Esophagus squamous epithelium (tissue), 5 donors: Measurements from ENCODE around the gene TULP1. TPM values are rescaled to one million over a fixed set of nuclear protein-coding genes. Genes with fewer than 3 reads are reported as not detected.

Experiments
- DNase-seq: peaks from one replicate; lab custom pipeline; 2025; lab: John Stamatoyannopoulos, UW
- H3K27ac ChIP-seq, 4 donors: fragments of 200-600 bp; sonication (generic); one replicate each; pipeline ENCODE4 v1.5.1; 2016 to 2019; ENCODE audit warnings: mild to moderate bottlenecking in 1 of 4
- H3K27me3 ChIP-seq, 4 donors: fragments of 200-600 bp; sonication (generic); 1 replicate in 3 of 4; 2 replicates in 1 of 4; pipeline versions ENCODE4 v1.5.1 to v1.6.0; 2017 to 2021; ENCODE audit warnings: antibody characterized with exemption in 1 of 4
- H3K36me3 ChIP-seq, 3 donors: fragments of 200-600 bp; sonication (generic); one replicate each; pipeline ENCODE4 v1.5.1; 2016 to 2019
- H3K4me1 ChIP-seq, 3 donors: fragments of 200-600 bp; sonication (generic); one replicate each; pipeline ENCODE4 v1.5.1; 2017 to 2019
- H3K4me3 ChIP-seq, 4 donors: fragments of 200-600 bp; sonication (generic); 1 replicate in 3 of 4; 2 replicates in 1 of 4; pipeline ENCODE4 v1.5.1; 2016 to 2019; ENCODE audit warnings: mild to moderate bottlenecking in 2 of 4, moderate library complexity in 1 of 4
- H3K9me3 ChIP-seq, 3 donors: fragments of 200-600 bp; sonication (generic); one replicate each; pipeline ENCODE4 v1.5.1; 2016 to 2019
- POLR2A ChIP-seq, 4 donors: fragments of 450-650 bp; IDR thresholded peaks; one replicate each; pipeline ENCODE4 v1.6.1; 2017; ENCODE audit warnings: antibody characterized with exemption in 4 of 4, mild to moderate bottlenecking in 4 of 4, moderate library complexity in 3 of 4
- WGBS, 2 donors: methylation state at CpG; one replicate each; pipeline ENCODE4 v1.1.5; 2018; 5-methylcytosine and 5-hydroxymethylcytosine counted together
- intact Hi-C: fragments of 100-400 bp; cut with DNase I; formaldehyde crosslinking; loops from one replicate; pipeline ENCODE4 v1.15.0; 2022
- total RNA-seq, 4 donors: library from RNA; depleted of rRNA; stranded (reverse); fragments of >200 nt; gene quantifications; one replicate each; pipeline ENCODE4 v1.1.0, GENCODE V29; 2016
- TF ChIP-seq, protein P1 (sequence below), 6 experiments: fragments of 450-650 bp in 4 of 6; fragments of 200-600 bp in 2 of 6; sonication (generic) in 2 of 6; IDR thresholded peaks; one replicate each; pipeline ENCODE4 v1.5.1; 2016 to 2019; ENCODE audit warnings: antibody characterized with exemption in 6 of 6, mild to moderate bottlenecking in 4 of 6, moderate library complexity in 4 of 6
- donor health status: DM: yes; HTN: yes; CAD: no.

Gene TULP1
- total RNA-seq, 4 donors from 2014 or later = not detected

DNA sequence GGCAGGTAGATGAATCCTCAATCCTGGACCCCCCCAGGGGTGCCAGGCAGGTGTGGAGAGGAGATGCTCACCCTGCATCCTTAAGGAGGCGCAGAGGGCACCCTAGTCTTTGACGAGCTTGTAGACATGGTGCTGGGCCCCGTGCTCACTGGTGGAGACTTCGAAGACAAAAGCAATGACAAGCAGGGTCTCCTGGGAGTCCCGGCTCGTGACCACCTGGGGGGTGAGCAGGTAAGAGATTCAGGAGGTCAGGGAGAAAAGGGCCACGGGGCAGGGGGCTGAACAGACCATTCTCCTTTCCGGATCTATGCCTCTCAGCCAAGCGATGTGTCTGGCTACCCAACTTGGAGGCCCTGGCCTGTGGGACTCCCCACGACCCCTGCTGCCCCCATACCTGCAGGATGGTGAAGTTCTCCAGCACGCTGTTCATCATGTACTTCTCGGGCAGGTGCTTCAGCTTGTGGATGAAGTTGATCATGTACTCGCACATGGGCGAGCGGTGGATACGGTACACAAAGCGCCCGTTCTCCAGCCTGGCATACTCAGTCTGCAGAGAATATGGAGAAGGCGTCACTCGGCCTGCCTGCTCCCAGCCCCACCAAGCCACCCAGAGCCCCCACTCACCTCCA is 37.6 kb downstream of the TULP1 start:
- Histone ChIP-seq H3K4me3 (no peak overlapping the region), H3K36me3 (peaks cover 8 to 100% (median 10%) of the 10 kb centered on the region in 3 donors)
- WGBS, 2 donors = 86 to 90% methylated on average over 2 to 7 of the region's 20 CpGs

DNA sequence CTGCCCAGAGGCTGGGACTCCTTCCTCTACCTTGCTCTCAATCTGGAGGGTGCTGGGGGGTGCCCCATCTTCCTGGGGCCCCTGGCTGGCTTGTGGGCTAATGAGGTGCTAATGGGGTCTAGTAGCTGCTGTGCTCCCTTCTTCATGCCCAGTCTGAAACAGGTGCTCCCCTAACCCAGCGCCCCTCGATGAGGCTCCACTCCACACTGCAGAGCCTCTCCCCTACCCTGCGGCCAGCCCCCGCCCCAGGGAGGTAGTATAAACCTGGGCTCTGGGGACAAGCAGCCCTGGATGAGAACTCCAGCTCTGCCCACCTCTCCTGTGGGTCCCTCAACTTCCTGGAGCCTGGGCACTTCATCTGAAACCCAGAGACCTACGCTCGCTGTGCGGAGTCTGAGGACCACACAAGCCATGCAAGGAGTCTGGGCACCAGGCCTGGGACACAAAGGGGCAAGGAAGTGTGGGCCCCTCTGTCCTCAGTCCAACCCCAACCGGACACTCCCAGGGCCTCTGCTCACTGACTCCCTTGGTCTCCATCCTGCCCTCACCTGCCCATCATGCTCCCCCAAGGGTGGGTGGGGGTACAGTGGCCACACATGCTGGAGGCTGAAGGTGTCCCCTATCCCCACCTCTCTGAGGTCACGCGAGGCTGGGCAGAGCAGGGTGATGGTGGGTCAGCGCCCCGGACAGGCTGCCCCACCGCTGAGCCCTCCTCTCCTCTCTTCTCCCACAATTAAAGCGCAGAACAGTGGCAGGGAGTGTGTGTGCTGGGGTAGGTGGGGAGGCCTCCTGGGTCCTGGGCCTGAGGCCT is 38.4 kb downstream of the TULP1 start:
- intact Hi-C loops = no loop called here
- peak overlapping the region in 2 of 4 donors; percentile 9 to 42 for H3K27ac ChIP-seq
- H3K4me3 ChIP-seq = no peak overlapping the region
- WGBS, 2 donors = 75 to 85% methylated on average over 2 to 5 of the region's 14 CpGs
- H3K36me3 ChIP-seq = peaks cover 8 to 100% (median 12%) of the 10 kb centered on the region in 3 donors
- no peaks in the 10 kb centered on the region for H3K27me3 ChIP-seq
- H3K9me3 ChIP-seq = no peaks in the 10 kb centered on the region
- no peak for DNase-seq
- TF ChIP-seq, protein P1, sequence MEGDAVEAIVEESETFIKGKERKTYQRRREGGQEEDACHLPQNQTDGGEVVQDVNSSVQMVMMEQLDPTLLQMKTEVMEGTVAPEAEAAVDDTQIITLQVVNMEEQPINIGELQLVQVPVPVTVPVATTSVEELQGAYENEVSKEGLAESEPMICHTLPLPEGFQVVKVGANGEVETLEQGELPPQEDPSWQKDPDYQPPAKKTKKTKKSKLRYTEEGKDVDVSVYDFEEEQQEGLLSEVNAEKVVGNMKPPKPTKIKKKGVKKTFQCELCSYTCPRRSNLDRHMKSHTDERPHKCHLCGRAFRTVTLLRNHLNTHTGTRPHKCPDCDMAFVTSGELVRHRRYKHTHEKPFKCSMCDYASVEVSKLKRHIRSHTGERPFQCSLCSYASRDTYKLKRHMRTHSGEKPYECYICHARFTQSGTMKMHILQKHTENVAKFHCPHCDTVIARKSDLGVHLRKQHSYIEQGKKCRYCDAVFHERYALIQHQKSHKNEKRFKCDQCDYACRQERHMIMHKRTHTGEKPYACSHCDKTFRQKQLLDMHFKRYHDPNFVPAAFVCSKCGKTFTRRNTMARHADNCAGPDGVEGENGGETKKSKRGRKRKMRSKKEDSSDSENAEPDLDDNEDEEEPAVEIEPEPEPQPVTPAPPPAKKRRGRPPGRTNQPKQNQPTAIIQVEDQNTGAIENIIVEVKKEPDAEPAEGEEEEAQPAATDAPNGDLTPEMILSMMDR (IDR thresholded peaks at IDR 0.05) = no peak
- TF ChIP-seq POLR2A (IDR thresholded peaks at IDR 0.05) = no peak
- peaks cover 16 to 67% (median 25%) of the 10 kb centered on the region in 3 donors for H3K4me1 ChIP-seq

More for the DNA sequence above, 37.6 kb downstream of the TULP1 start:
- Histone ChIP-seq H3K9me3 (no peaks in the 10 kb centered on the region), H3K27ac (peak overlapping the region in 2 of 4 donors; percentile 9 to 42), H3K4me1 (peaks cover 12 to 60% (median 19%) of the 10 kb centered on the region in 3 donors), H3K27me3 (no peaks in the 10 kb centered on the region)
- intact Hi-C loops = no loop called here
- no peak for DNase-seq
- no peak for TF ChIP-seq POLR2A (IDR thresholded peaks at IDR 0.05)
- TF ChIP-seq, protein P1 (IDR thresholded peaks at IDR 0.05) = no peak

DNA sequence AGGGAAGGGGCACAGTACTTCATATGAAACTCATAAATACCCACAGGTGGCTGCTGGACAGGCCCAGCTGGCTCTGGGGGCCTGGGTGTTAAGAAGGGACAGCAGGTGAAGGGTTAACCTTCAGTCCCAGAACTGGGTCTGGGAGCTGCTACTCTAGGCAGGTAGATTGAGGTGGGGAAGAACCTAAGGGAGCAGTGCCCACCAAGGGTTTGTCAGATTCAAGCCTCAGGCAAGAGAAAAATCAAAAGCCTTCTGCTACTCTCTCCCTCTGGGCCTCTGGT is 38.9 kb downstream of the TULP1 start:
- no peaks in the 10 kb centered on the region for H3K9me3 ChIP-seq
- no peak overlapping the region for H3K4me3 ChIP-seq
- peaks cover 16 to 72% (median 25%) of the 10 kb centered on the region in 3 donors for H3K4me1 ChIP-seq
- intact Hi-C loops = no loop called here
- H3K27ac ChIP-seq = peak overlapping the region in 1 of 4 donors; percentile 42
- no peak for DNase-seq
- peaks cover 8 to 100% (median 12%) of the 10 kb centered on the region in 3 donors for H3K36me3 ChIP-seq
- no peak for TF ChIP-seq POLR2A (IDR thresholded peaks at IDR 0.05)
- TF ChIP-seq, protein P1 (IDR thresholded peaks at IDR 0.05) = no peak
- H3K27me3 ChIP-seq = no peaks in the 10 kb centered on the region

DNA sequence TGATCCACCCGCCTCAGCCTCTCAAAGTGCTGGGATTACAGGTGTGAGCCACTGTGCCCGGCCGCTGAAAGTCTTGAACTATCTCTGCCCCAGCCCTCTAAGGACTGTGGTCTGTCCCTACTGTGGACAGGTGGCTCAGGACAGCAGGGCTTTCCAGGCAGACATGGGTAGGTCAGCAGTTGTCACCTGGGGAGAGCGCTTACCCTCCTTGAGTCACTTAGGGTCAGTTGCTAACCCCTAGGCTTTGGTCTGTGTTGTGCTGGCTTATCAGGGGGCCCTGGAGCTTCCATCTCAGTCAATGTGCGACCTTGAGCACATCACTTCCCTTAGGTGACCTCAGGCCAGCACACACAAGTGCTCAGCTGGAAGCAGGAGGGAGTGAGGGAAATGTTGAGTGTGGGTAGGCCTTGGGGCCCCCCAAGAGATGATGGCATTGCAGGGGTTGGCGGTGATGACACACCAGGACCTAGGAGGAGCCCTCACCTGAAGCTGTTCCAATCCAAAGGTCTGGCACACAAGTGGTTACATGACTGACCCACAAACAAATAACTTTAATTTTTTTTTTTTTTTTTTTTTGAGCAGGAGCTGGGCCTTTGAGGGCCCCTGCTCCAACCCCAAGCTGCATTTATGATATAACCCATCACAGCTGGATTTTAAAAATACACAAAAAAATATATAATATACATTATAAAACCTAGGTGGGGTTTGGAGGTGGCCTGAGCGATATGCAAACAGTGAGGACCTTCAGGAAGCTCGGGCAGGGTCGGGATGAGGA is 39.4 kb downstream of the TULP1 start:
- TF ChIP-seq, protein P1 (IDR thresholded peaks at IDR 0.05) = no peak
- no peak for TF ChIP-seq POLR2A (IDR thresholded peaks at IDR 0.05)
- Histone ChIP-seq H3K9me3 (no peaks in the 10 kb centered on the region), H3K27me3 (no peaks in the 10 kb centered on the region), H3K27ac (peak overlapping the region in 1 of 4 donors; percentile 22), H3K36me3 (peaks cover 8 to 95% (median 12%) of the 10 kb centered on the region in 3 donors), H3K4me3 (no peak overlapping the region), H3K4me1 (peaks cover 16 to 72% (median 25%) of the 10 kb centered on the region in 3 donors)
- no peak for DNase-seq
- 61 to 78% methylated on average over 6 of the region's 9 CpGs for WGBS, 2 donors
- intact Hi-C loops = no loop called here
